GM18867 (cell line): ENCODE data around the gene OR2V1.
"Not testable (repeated sequence)": the region's sequence is repeated elsewhere in the genome, so short reads cannot be mapped to it uniquely, and the experiment has no call there.

Source experiments
- ATAC-seq: cut with Tn5 transposase; IDR thresholded peaks from one replicate; pipeline ENCODE4 v1.9.1; 2021; ENCODE audit warnings: mild to moderate bottlenecking, moderate library complexity; ENCODE audit not compliant: unreplicated experiment

OR2V1 gene, protein sequence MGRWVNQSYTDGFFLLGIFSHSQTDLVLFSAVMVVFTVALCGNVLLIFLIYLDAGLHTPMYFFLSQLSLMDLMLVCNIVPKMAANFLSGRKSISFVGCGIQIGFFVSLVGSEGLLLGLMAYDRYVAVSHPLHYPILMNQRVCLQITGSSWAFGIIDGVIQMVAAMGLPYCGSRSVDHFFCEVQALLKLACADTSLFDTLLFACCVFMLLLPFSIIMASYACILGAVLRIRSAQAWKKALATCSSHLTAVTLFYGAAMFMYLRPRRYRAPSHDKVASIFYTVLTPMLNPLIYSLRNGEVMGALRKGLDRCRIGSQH

DNA sequence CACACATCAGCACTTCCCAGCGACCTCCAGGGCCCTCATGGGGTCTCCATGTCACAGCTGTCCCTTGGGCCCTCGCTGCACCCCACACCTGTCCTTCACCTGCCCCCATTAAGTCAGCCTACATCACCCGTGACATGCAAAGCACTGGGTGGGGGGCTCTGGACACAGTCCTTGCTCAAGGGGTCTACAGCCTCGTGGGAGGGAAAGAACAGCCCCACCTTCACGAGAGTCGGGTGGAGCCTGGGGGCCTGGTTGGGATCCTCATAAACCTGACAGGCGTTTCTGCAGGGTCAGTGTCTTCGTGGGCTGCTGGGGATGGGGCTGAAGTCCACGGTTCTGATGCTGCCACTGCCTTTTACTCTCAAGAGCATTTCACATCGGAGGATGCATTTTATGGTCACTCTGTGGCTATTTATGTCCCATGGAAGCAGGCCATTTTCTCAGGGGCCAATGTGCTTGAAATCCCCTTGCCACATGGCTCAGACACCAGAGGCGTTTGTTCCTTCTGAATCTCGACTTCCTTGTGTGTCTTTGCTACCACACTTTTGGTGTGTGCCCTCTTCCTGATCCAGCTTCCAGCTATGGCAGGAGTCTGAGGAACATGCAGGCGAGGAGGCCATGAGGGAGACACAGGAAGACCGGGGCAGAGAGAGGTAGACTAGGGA is at the start of gene OR2V1:
TSS of gene OR2V1 (minus strand) at position 338 of the 665 bp plus-strand sequence. CDS start 5,865 bp downstream, outside the sequence.
- ATAC-seq = no peak

DNA sequence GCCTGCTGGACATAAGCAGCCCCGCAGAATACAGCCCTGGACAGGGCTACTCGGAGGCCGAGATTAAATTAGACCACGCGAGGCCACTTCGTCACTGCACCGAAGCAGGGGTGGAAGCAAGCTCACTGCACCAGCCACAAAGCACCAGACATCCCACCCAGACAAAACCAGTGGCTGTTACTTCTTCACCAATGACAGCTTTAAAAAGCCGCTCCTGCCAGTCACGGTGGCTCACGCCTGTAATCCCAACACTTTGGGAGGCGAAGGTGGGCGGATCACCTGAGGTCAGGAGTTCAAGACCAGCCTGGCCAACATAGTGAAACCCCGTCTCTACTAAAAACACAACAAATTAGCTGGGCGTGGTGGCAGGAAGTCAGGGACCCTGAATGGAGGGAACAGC is 46.6 kb upstream of the OR2V1 start:
- not testable (repeated sequence) for ATAC-seq

DNA sequence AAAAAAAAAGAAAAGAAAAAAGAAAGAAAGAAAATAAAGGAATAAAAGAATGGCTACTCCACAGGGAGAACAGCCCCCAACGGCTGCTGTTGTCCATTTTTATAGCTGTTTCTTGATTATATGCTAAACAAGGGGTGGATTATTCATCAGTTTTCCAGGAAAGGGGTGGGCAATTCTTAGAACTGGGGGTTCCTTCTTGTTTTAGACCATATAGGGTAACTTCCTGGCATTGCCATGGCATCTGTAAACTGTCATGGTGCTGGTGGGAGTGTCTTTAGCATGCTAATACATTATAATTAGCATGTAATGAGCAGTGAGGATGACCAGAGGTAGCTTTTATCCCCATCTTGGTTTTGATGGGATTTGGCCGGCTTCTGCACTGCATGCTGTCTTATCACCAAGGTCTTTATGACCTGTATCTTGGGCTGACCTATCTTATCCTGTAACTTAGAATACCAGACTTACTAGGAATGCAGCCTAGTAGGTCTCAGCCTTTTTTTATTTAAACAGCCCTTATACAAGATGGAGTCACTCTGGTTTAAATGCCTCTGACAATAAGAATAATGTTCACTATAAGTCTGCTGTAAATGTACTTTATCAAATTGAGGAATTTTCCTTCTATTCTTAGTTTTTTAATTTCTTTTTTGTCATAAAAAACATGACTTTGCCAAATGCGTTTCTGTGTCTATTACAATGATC is 45.4 kb upstream of the OR2V1 start:
- ATAC-seq = no peak

DNA sequence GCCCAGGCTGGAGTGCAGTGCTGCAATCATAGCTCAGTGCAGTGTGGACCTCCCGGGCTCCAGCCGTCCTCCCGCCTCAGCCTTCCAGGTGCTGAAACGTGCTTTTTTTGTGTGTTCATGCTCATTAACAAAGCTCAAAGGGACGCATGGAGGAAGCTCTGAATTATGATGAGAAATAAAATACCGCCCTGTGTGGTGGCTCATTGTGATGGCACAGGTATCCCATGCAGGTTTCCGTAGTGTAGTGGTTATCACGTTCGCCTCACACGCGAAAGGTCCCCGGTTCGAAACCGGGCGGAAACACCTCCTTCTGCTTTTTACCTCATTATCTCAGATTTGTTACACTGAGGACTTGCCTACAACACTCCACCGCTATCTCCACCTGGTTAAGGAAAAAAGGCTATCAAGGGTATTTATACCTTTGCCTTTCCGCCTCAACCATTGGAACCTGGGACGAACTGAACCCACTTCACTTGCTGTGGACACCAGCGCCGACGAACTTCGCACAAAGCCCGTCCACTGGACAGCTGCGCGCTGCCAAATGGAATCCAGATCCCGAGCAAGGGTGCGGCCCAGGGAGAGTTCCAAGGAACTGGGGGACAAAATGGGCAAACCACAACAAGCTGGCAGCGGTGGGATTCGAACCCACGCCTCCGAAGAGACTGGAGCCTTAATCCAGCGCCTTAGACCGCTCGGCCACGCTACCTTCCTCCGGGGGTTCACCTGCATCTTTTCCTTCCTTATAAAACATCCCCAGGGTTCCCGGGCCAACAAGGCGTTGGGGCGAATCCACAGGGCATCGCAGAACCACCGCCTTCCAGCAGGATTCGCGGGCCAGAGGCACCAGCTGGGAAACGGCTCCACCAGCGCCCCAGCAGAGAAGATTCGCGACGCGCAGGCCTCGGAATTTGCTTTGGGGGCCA is 42.7 kb upstream of the OR2V1 start:
- ATAC-seq = peak; percentile 50

DNA sequence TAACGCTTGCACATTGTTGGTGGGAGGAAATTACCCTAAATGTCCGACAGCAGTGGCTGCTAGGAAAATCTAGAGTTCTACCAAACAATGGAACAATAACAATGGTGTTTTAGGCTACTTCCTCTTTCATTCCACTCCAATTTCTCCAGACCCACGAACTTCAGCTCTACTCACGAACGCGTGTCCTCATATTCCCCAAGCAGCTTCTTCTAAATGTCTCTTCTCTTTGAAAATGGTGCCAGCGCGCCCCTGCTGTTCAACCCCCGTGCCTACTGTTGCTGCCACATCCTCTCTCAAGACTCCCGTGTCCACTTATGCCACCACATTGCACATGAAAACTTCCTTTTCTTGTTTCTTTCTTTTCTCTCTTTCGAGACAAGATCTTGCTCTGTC is 42.1 kb upstream of the OR2V1 start:
- ATAC-seq = peak; percentile 37

DNA sequence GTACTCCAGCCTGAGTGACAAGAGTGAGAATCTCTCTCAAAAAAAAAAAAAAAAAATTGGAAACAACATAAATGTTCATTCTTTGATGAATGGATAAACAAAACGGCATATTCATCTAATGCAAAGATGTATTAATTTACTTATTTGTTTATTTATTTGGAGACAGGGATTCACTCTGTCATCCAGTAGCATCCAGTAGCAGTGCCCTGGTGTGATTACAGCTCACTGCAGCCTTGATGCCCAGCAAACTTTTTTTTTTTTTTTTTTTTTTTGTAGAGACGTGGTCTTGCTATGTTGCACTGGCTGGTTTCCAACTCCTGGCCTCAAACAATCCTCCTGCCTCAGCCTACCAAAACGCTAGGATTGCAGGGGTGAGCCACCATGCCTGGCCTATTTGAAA is 40.8 kb upstream of the OR2V1 start:
- ATAC-seq = no peak

DNA sequence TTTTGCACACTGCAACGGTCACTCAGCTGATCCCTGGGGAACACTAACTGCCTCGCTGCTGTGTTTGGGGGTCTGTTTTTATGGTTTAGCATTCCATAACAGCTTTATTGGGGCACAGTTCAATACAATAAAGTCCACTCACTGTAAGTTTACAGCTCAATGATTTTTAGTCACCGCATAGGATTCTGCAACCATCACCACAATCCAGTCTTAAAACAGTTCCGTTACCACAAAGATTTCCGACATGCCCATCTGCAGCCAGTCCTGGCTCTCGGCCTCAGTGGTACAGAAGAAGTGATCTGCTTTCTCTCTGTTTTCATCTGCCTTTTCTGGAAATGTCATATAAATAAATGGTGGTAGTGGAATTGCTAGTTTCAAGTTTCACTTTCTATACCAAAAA is 40.0 kb upstream of the OR2V1 start:
- ATAC-seq = no peak

DNA sequence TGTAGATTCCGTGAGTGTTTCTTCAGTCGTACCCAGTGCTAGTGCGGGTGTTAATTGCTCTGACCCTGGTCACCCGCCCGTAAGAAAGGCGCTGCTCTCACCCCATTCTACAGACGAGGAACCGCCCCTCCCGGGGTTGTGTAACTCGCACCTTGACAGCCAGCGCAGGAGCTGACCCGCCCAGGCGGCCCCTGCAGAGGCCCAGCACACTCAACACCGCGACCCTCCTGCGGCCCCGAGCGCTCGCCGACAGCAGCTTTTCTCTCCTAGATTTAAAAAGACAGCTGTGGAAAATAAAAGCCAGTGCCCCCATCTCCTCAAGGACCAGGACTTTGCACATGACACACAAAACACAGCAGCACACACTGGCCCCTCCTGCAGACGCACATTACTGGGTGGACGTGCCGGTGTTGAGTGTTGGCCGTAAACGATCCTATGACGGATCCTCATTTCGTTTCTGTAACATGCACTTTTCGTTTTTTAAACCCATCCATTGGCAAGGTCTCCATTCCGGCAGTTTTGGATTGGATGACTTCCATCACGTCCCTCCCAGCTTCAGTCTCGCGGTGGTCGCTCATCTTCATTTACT is 39.4 kb upstream of the OR2V1 start:
- no peak for ATAC-seq

DNA sequence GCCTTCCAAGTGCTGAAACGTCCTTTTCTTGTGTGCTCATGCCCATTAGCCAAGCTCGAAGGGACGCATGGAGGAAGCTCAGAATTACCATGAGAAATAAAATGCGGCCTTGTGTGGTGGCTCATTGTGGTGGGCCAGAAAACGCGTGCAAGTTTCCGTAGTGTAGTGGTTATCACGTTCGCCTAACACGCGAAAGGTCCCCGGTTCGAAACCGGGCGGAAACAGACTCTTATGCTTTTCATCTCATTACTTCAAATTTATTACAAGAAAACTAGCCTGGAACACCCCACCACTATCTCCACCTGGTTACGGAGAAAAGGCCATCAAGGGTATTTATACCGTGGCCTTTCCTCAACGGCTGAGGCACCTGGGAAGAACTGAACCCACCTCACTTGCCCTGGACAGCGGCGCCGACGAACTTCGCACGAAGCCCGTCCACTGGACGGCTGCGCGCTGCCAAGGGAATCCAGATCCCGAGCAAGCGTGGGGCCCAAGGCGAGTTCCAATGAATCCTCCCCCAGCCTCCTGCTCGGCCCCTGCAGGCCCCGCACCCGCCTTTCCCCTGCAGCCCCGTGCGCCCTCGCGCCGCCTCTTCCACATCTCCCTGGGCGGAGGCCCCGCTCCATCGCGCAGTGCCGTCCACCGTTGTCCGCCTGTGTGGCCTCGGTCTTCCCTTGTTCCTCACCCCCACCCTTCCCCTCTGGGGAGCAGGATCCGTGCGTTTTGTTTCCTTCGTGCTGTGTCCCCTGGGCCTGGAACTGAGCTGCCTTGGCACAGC is 38.7 kb upstream of the OR2V1 start:
- peak; percentile 32 for ATAC-seq

DNA sequence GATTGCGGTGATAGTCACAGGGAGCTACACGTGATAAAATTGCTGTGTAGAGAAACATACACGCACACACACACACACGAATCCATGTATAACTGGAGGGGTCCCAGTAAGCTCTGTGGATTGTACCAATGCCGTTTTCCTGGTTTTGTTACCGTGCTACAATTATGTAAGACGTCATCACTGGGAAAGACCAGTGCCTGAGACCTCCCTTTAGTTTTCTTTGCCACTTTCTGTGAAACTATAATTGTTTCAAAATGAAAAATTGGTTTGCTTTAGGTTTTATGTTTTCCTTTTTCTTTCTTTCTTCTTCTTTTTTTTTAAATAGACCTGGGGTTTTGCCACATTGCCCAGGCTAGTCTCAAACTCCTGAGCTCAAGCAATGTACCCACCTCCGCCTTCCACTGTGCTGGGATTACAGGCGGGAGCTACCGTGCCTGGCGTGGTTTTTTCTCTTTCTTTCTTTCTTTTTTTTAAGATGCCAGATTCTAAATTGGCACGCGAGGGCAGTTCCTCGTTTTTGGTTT is 37.7 kb upstream of the OR2V1 start:
- no peak for ATAC-seq

DNA sequence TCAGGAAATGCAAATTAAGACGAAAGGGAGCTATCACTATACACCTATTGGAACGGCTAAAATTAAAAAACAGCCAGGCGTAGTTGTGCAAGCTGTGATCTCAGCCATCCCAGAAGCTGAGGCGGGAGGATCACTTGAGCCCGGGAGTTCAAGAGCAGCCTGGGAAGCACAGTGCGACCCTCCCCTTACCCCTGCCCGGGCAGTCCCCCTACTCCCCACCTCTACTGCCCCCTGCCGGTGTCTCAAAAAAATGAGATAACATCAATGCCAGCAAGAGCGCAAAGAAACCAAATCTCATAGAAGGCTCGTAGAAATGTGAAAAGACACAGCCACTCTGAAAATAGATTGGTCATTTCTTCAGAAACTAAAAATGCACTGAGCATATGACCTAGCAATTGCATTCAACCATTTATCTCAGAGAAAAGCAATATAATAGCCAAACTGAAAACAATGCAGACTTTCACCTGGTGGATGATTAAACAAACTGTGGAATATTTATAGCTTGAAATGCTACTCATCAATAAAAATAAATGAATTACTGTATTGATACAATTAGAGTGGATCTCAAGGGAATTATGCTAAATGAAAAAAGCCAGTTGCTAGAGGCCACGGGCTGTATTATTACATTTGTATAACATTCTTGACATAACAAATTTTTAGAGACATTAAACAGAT is 37.0 kb upstream of the OR2V1 start:
- peak; percentile 32 for ATAC-seq

DNA sequence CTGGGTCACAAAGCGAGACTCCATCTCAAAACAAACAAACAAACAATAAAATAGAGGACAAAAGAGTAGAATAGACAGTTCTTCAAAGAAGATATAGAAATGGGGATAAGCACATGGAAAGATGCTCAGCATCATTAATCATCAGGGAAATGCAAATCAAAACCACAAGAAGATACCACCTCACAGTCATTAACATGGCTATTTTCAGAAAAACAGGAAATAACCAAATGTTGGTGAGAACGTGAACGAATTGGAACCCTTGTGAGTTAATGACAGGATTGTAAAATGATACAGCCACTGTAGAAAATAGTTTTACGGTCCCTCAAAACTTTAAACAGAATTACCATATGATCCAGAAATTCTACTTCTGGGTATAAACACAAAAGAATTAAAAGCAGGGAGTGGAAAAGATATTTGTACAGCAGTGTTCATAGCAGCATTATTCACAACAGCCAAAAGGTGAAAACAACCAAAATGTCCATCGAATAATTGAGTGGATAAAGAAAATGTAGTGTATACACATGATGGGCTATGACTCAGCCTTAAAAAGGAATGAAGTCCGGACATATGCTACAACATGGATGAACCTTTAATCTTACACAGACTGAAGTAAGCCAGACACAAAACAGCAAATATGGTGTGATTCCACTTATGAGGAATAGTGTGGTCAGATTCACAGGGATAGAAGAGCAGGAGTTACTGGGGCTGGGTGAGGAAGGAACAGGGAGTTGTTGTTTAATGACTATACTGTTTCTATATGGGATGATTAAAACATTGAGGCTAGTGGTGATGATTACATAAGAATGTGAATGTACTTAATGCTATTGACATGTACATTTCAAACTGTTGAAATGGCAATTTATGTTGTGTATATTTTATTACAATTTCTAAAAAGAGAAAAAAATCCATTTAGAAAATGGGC is 36.1 kb upstream of the OR2V1 start:
- no peak for ATAC-seq

DNA sequence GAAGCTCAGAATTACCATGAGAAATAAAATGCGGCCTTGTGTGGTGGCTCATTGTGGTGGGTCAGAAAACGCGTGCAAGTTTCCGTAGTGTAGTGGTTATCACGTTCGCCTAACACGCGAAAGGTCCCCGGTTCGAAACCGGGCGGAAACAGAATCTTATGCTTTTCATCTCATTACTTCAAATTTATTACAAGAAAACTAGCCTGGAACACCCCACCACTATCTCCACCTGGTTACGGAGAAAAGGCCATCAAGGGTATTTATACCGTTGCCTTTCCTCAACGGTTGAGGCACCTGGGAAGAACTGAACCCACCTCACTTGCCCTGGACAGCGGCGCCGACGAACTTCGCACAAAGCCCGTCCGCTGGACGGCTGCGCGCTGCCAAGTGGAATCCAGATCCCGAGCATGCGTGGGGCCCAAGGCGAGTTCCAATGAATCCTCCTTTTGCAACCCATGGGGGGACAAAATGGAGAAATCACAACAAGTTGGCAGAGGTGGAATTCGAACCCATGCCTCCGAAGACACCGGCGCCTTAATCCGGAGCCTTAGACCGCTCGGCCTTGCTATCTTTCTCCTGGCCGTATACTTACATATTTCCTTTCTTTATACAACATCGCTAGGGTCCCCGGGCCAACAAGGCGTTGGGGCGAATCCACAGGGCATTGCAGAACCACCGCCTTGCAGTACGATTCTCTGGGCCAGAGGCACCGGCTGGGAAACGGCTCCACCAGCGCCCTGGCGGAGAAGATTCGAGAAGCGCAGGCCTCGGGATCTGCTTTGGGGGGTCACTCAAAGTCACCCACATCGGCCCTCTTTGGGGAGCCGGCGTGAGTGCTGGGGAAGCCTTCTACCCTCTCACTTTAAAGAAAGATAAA is 33.3 kb upstream of the OR2V1 start:
- ATAC-seq = no peak

DNA sequence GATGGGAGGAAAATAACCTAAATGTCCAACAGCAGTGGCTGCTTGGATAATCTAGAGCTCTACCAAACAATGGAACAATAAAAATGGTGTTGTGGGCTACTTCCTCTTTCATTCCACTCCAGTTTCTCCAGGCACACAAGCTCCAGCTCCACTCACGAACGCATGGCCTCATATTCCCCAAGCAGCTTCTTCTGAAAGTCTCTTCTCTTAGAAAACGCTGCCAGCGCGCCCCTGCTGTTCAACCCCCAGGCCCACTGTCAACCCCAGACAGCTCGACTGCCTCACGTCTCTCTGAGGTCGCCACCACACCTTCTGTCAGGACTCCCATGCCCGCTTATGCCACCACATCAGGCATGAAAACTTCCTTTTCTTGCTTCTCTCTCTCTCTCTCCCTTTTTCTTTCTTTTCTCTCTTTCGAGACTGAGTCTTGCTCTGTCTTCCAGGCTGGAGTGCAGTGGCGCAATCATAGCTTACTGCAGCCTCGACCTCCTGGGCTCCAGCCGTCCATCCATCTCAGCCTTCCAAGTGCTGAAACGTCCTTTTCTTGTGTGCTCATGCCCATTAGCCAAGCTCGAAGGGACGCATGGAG is 32.6 kb upstream of the OR2V1 start:
- no peak for ATAC-seq

DNA sequence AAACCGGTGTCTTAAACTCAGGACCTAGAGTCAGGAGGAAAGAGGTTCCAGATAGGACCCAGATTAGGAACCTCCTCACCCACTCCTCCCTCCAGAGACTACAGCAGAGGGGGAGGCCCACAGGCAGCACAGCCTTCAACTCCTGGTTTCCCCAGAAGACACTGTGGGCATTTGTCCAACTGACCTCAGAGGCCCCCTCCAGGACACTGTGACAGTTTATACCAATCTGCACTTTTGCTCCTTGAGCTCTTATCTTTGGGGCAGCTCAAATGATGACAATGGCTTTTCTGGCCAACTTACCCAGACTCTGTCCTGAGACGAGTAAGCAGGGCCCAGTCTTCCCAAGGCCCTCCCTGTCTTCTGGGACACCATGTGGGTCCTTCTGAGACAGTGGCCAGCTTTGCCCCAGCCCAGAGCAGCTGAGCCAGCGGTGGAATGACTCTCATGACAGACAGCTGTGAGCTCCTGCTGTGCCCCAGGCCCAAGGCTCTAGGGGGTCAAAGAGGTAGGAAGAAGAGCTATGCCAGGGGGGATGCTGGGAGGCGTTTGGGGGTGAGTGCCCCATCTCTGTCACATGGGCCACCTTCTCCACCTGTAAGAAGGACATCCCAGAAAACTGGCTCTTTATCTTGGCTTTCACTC is 30.7 kb upstream of the OR2V1 start:
- no peak for ATAC-seq
